Smooth muscle cell (in vitro differentiated cells): Measurements from ENCODE around the gene NUTM1. TPM values are rescaled to one million over a fixed set of nuclear protein-coding genes. Genes with fewer than 3 reads are reported as not detected.

Source experiments
- DNase-seq: peaks from one replicate; lab custom pipeline; 2025; ENCODE audit not compliant: unreplicated experiment; lab: John Stamatoyannopoulos, UW
- H2AFZ ChIP-seq: fragments of 200-600 bp; sonication (generic); 2 replicates; pipeline ENCODE4 v1.6.0; 2016; ENCODE audit warnings: antibody characterized with exemption, low read depth, mild to moderate bottlenecking
- H3F3A ChIP-seq: fragments of 200-600 bp; sonication (generic); 2 replicates; pipeline ENCODE4 v1.6.0; 2017; ENCODE audit warnings: antibody characterized with exemption, low read depth
- H3K27ac ChIP-seq: fragments of 200-600 bp; sonication (generic); 2 replicates; pipeline ENCODE4 v1.5.1; 2016; ENCODE audit warnings: low read depth, mild to moderate bottlenecking
- H3K27me3 ChIP-seq: fragments of 200-600 bp; sonication (generic); 2 replicates; pipeline ENCODE4 v1.6.1; 2016; ENCODE audit warnings: low read depth, mild to moderate bottlenecking
- H3K36me3 ChIP-seq: fragments of 200-600 bp; sonication (generic); 2 replicates; pipeline ENCODE4 v1.5.1; 2016; ENCODE audit warnings: low read depth
- H3K4me1 ChIP-seq: fragments of 200-600 bp; sonication (generic); 2 replicates; pipeline ENCODE4 v1.5.1; 2016; ENCODE audit warnings: low read depth
- H3K4me2 ChIP-seq: fragments of 200-600 bp; sonication (generic); 2 replicates; pipeline ENCODE4 v1.6.0; 2016; ENCODE audit warnings: mild to moderate bottlenecking
- H3K4me3 ChIP-seq: fragments of 200-600 bp; sonication (generic); 2 replicates; pipeline ENCODE4 v1.5.1; 2016; ENCODE audit warnings: mild to moderate bottlenecking
- H3K79me2 ChIP-seq: fragments of 200-600 bp; sonication (generic); 2 replicates; pipeline ENCODE4 v1.6.0; 2016; ENCODE audit warnings: low read depth, mild to moderate bottlenecking
- H3K9ac ChIP-seq: fragments of 200-600 bp; sonication (generic); 2 replicates; pipeline ENCODE4 v1.6.0; 2016; ENCODE audit warnings: low read depth
- H3K9me3 ChIP-seq: fragments of 200-600 bp; sonication (generic); replicated peaks from 2 replicates; pipeline ENCODE4 v1.5.1; 2016; ENCODE audit warnings: low read depth
- H4K20me1 ChIP-seq: fragments of 200-600 bp; sonication (generic); 2 replicates; pipeline ENCODE4 v1.6.0; 2016; ENCODE audit warnings: low read depth
- WGBS: methylation state at CpG from one replicate; pipeline ENCODE4 v1.1.7; 2016; ENCODE audit warnings: low lambda C conversion rate; 5-methylcytosine and 5-hydroxymethylcytosine counted together
- polyA plus RNA-seq: library from polyadenylated mRNA; unstranded; fragments of >200 nt; fragmentation: Nextera tagmentation; extraction: Ambion mirVana; gene quantifications from 2 replicates; pipeline ENCODE4 v1.2.1, GENCODE V29; 2016
- total RNA-seq: library from RNA; depleted of rRNA; stranded (reverse); fragments of >200 nt; gene quantifications from 2 replicates; pipeline ENCODE4 v1.2.3, GENCODE V29; 2014
- TF ChIP-seq, protein P1 (sequence below): fragments of 200-600 bp; sonication (generic); IDR thresholded peaks from 2 replicates; pipeline ENCODE4 v1.5.1; 2017; ENCODE audit warnings: borderline replicate concordance, mild to moderate bottlenecking, antibody characterized with exemption; ENCODE audit not compliant: insufficient read depth, poor library complexity, severe bottlenecking

Gene NUTM1
- total and polyA plus RNA-seq, 2 experiments from 2014 or later, result not detected

DNA sequence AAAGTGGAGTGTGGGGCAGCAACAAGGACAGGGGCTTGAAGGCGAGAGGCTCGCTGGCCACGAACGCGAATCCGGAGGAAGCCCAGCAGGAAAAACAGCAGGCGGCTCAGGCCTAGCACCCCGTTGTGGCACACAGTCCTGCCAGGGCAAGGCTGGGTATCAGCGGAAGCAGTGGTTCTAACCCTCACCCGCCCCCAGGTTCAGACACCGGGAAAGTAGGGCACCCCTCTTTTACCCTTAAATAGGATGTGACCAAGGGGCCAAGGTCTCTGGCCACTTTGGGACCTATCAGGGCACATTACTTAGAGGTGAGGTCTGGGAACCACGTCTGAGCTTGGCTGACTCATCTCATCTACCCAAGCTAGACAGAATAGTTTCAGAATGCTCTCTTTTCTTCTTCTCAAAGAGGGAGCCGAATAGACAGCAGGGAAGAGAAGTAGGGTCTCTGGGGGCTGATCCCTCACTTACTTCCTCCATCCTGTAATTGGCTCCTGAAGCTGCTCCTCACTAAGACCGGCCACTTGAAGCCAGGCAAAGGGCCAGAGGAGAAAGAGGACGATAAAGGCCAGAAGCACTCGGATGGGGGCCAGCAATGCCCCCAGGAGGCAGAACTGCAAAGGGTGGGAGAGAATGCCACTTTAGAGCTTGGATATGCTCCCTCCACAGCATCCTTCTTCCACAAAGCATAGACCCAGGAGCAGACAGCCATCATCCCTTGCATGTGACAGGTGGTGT, 22.1 kb downstream of the NUTM1 start:
- TF ChIP-seq, protein P1, sequence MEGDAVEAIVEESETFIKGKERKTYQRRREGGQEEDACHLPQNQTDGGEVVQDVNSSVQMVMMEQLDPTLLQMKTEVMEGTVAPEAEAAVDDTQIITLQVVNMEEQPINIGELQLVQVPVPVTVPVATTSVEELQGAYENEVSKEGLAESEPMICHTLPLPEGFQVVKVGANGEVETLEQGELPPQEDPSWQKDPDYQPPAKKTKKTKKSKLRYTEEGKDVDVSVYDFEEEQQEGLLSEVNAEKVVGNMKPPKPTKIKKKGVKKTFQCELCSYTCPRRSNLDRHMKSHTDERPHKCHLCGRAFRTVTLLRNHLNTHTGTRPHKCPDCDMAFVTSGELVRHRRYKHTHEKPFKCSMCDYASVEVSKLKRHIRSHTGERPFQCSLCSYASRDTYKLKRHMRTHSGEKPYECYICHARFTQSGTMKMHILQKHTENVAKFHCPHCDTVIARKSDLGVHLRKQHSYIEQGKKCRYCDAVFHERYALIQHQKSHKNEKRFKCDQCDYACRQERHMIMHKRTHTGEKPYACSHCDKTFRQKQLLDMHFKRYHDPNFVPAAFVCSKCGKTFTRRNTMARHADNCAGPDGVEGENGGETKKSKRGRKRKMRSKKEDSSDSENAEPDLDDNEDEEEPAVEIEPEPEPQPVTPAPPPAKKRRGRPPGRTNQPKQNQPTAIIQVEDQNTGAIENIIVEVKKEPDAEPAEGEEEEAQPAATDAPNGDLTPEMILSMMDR, result no peak
- H4K20me1 ChIP-seq, result peaks cover 4% of the 10 kb centered on the region
- H3K79me2 ChIP-seq, result no peaks in the 10 kb centered on the region
- WGBS, result 88% methylated on average over 16 of the region's 16 CpGs
- H3K9ac ChIP-seq, result no peak overlapping the region
- peak overlapping the region; percentile 82 for H3K4me3 ChIP-seq
- H3K4me2 ChIP-seq, result peak overlapping the region; percentile 84
- H2AFZ ChIP-seq, result no peak overlapping the region
- H3K36me3 ChIP-seq, result no peaks in the 10 kb centered on the region
- no peaks in the 10 kb centered on the region for H3K9me3 ChIP-seq
- DNase-seq, result no peak
- H3K4me1 ChIP-seq, result peaks cover 8% of the 10 kb centered on the region
- no peak overlapping the region for H3K27ac ChIP-seq
- no peaks in the 10 kb centered on the region for H3K27me3 ChIP-seq
- H3F3A ChIP-seq, result no peaks in the 10 kb centered on the region

DNA sequence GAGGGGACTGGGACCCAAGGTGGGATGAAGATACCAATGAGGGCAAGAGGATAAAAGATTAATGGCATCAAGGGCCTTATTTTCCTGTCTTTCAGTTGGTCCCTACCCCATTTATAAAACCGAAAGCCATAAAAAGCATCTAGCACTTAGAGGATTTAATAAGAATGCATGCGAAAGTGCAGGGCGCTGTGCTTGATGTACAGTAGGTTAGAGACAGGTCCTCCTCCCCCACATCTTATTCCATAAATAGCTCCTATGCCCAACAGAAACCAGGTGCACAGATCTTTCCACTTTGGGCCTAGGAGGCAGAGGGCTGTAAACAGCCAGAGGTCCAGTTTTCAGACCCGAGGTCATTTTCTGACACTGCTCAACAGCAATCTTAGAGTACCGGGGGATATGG, 22.7 kb downstream of the NUTM1 start:
- no peaks in the 10 kb centered on the region for H3F3A ChIP-seq
- peak overlapping the region; percentile 43 for H2AFZ ChIP-seq
- H4K20me1 ChIP-seq, result peaks cover 4% of the 10 kb centered on the region
- H3K9ac ChIP-seq, result no peak overlapping the region
- H3K4me3 ChIP-seq, result peak overlapping the region; percentile 82
- DNase-seq, result no peak
- TF ChIP-seq, protein P1, result no peak
- no peaks in the 10 kb centered on the region for H3K27me3 ChIP-seq
- no peak overlapping the region for H3K27ac ChIP-seq
- no peaks in the 10 kb centered on the region for H3K79me2 ChIP-seq
- H3K4me1 ChIP-seq, result peaks cover 8% of the 10 kb centered on the region
- H3K9me3 ChIP-seq, result no peaks in the 10 kb centered on the region
- H3K4me2 ChIP-seq, result peak overlapping the region; percentile 84
- H3K36me3 ChIP-seq, result no peaks in the 10 kb centered on the region
- 53% methylated on average over 5 of the region's 5 CpGs for WGBS

DNA sequence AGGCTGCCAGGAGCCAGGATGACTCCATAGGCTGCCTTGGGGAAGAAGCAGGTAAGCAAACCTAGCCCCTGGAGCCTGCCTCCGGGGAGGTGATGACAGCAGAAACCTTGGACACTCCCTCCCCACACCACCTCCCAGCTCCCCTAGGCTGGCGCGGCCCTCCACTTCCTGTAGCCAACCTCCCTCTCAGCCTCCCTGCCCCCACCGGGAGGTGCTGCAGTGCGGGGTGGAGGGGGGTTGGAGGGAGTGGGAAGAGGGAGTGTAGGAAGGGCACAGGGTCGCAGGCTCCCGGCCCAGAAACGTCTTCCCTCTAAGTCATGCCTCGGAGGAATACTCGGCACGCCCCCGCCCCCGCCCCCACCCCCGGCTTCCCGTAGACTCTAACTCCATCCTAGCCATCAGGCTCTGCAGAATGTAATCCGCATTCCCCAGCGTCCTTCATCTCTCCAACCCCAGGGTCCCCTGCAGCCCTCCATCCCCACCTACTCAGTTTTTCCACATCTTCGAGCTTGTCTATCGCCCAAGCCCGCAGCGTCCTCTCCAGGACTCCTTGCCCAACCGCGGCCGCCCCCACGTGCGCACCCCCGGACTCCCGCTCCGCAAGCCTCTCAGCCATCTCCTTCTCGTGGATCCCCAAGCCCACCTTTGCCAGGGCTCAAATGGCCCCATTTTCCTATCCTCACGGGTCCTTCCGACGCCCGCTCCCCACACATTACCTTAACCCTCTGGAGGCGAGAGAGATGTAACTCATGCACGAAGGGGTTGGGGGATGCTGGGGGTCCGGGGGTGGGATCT, 23.4 kb downstream of the NUTM1 start:
- H3K4me3 ChIP-seq, result peak overlapping the region; percentile 82
- TF ChIP-seq, protein P1, result no peak
- peaks cover 4% of the 10 kb centered on the region for H4K20me1 ChIP-seq
- no peaks in the 10 kb centered on the region for H3K27me3 ChIP-seq
- H3K79me2 ChIP-seq, result no peaks in the 10 kb centered on the region
- H3F3A ChIP-seq, result no peaks in the 10 kb centered on the region
- H3K9ac ChIP-seq, result no peak overlapping the region
- H2AFZ ChIP-seq, result peak overlapping the region; percentile 43
- H3K4me2 ChIP-seq, result peak overlapping the region; percentile 84
- H3K9me3 ChIP-seq, result no peaks in the 10 kb centered on the region
- 2% methylated on average over 18 of the region's 37 CpGs for WGBS
- H3K36me3 ChIP-seq, result no peaks in the 10 kb centered on the region
- H3K27ac ChIP-seq, result no peak overlapping the region
- DNase-seq, result peak; percentile 31
- peaks cover 8% of the 10 kb centered on the region for H3K4me1 ChIP-seq
